ENCODE results near the gene HPSE2.

- TF ChIP-seq REST (IDR thresholded peaks at IDR 0.05) (no peak), KDM1A (IDR thresholded peaks at IDR 0.05; ENCODE audit: low read depth) (no peak)
These were observed 173.1 kb downstream of the HPSE2 start for GRCh38 chr10:99062591-99062990.

Measured in A549 (cell line).